ENCODE results near the gene MKKS.
A peak's percentile ranks its signal among the peaks of the same experiment; 100 is the strongest.
"Not testable (repeated sequence)": the region's sequence is repeated elsewhere in the genome, so short reads cannot be mapped to it uniquely, and the experiment has no call there.

MKKS gene

DNA sequence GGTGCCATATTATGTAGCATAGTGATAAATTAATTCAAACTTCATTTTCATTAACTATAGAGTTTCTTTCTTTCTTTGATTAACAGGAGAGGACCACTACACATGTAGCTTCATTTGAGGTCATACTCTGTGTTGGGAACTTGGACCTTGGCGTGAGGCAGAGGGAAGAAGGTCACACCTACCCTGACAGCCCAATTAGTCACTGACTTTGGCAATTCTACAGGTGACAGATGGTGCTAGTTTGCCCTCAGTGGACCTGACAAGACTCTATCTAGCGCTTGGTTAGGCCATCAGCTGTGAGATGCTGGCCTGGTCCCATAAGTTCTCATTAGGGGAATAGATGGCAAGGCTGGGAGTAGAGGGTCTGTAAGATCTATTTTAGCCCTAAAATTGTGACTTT, 15.2 kb upstream of the MKKS start:
- no peak for DNase-seq (ENCODE audit: low read depth)

DNA sequence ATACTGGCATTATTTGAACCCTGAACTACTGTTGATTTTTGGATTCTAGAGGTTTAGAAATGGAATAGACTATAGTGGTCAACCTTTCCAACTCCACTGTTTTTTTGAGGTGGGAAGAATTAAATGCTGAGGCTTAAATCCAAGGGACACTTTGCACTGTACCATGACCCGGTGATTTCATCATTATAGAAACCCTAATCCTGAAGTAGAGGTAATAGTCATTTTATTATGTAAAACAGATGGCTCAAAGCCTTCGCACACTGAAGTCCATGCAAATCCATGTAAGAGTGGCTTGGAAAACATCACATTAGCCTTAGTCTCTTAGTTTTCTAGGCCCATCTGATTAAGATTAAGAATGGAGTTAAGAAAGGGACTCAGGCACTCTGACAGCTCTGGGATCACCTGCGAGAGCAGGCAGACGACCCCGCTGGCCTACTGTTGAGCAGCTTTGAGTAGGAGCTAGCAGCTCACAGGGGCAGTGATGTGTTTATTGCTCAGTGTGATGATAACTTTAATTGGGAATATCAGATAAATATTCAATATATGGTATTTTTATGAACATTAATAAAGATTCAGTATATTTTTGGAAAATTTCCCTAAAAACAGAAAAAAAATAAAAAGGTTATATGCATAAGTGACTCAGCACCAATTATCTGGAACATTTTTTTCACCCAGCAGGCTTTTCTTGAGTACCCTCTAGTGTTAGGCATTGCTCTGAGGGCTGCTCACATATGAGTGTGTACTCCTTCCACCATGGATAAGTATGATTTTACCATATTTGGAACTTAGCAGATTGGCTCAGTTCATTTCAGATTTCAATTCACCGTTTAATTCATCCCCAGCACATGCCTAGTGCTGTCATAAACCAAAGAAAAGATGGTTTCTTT, 14.5 kb upstream of the MKKS start:
- DNase-seq (ENCODE audit: low read depth): peak; percentile 49

DNA sequence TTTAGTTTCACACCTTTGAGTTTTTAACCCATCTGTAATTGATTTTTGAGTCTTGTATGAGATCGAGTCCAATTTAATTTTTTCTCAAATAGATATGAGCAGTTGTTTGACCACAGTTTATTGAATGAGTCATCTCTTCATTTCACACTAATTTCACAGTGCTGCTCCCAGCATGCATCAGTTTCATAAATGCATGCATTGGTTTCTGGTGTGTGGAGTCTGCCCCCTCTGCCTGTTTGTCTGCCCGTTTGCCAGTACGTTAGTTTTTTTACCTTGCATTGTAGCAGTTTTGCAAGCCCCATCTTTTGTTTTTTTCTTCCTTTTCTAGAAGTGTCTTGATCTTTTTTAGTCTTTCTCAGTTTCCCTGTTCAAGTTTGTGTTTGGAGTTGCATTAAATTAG, 13.0 kb upstream of the MKKS start:
- DNase-seq (ENCODE audit: low read depth): peak; percentile 71

DNA sequence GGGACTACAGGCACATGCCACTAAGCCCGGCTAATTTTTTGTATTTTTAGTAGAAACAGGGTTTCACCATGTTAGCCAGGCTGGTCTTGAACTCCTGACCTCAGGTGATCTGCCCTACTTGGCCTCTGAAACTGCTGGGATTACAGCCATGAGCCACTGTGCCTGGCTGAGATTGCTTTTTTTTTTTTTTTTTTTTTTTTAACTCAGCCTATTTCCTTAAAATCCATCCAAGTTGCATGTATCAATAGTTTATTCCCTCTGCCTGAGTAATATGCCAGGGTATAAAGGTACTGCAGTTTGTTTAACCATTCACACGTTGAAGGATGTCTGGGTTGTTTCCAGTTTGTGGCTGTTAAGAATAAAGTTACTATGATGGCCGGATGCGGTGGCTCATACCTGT, 11.7 kb upstream of the MKKS start:
- DNase-seq (ENCODE audit: low read depth): no peak

DNA sequence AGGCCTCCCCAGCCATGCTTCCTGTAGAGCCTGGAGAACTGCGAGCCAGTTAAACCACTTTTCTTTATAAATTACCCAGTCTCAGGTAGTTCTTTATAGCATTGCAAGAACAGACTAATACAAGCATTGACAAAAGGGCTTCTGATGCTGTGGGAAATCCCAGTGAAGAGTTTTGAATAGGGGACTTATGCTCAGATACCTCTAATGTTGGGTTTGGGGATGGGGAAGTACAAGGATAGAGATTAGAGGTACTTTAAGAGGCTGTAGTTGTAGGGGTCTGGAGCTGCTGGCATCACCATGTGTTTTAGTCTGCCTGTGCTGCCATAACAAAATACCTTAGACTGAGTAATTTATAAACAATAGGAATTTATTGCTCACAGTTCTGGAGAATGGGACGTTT, 9.9 kb upstream of the MKKS start:
- DNase-seq (ENCODE audit: low read depth): no peak

DNA sequence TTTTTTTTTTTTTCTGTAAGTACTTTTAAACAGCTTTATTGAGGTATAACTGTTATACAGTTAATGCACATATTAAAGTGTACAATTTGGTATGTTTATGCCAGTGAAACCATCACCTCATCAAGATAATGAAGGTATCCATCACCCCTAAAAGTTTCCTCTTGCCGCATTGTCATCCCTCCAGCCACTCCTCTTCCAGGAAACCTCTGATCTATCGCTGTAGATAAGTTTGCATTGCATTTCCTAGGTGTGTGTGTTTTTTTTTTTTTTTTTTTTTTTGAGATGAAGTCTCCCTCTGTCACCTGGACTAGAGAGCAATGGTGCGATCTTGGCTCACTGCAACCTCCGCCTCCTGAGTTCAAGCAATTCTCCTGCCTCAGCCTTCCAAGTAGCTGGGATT, 4.2 kb upstream of the MKKS start:
- DNase-seq (ENCODE audit: low read depth): no peak

DNA sequence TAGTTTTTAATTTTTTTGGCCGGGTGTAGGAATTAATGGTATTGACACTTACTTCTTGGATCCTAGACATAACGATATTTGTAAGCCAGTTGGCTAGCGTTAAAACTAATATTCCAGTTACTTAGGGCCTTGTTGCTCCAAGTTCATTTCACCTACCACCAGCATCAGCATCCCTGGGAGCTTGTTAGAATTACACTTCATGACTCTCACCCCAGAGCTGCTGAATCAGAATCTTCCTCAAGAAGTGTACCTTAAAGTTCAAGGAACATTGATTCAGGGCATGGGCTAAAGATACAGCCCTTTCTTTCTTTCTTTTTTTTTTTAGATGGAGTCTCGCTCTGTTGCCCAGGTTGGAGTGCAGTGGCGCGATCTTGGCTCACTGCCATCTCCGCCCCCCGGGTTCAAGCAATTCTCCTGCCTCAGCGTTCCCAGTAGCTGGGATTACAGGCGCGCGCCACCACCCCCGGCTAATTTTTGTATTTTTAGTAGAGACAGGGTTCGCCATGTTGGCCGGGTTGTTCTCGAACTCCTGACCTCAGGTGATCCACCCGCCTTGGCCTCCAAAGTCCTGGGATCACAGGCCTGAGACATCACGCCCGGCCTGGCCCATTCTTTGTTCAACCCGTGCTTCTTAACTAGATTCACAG, 2.2 kb upstream of the MKKS start:
- DNase-seq (ENCODE audit: low read depth): no peak

DNA sequence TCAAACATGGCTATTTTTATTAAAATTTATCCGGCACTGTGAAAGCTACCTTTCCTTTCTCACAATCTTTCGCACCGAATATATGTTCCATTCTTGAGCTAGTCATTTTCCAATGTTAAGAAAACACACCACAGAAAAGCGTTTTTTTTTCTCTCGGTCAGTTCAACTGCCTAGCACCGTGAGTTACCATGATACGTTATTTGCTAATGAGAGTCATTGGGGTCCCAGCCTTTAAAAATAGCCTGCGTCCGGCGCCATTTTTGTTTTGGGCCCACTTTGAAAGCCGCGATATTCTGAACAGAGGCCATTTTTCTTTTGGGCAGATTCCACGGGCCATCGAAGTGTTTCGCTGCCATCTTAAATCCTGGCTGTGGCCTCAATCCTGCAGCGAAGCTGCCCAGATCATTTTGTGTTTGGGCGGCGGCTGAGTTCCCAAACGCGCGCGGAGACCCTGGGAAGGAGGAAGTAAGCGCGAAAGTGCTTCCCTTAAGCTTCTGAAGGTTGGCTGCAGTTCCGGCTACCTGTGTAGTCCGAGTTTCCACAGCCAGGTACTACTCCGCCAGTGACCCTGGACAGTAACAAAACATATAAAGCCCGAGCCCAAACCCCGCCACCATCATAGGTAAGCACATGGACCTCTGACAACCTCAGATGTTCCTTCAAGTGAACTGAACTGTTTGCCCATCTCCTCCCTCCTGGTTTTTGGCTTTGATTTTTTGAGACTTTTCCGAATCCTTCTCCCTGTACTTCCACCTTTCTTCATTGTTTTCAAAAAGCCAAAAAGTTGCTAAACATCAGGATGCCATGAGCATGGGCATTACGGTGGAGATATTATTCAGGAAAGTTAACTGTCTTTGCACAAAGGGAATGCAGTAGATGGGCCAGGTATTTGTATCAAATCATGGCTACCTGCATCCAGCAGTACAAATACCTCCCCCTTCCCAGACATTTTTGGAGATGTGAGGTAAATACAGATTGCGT, 1.1 kb upstream of the MKKS start, which contains the start of gene SLX4IP:
Gene SLX4IP, plus strand, starts transcription at position 474 of the 981 bp plus-strand sequence. CDS start 22,900 bp downstream, outside the sequence.
- DNase-seq (ENCODE audit: low read depth): peak; percentile 96

DNA sequence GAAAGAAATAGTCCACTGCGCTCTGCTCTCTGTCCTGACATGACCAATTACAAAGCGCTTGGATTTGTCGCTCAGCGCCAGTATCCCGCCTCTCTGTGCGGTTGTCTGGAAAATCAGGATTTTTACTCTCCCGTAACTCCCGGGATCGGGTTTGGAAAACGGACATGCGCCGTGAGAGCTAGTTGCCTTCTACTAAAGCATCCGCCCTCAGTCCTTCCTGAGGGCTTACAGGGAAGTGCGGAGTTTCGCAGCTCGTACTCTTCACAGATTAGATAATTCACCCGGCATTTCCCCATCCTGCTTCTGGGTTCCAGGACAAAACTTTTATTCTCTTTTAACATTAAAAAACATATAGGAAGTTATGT, 427 bp upstream of the MKKS start:
- DNase-seq (ENCODE audit: low read depth): peak; percentile 99

DNA sequence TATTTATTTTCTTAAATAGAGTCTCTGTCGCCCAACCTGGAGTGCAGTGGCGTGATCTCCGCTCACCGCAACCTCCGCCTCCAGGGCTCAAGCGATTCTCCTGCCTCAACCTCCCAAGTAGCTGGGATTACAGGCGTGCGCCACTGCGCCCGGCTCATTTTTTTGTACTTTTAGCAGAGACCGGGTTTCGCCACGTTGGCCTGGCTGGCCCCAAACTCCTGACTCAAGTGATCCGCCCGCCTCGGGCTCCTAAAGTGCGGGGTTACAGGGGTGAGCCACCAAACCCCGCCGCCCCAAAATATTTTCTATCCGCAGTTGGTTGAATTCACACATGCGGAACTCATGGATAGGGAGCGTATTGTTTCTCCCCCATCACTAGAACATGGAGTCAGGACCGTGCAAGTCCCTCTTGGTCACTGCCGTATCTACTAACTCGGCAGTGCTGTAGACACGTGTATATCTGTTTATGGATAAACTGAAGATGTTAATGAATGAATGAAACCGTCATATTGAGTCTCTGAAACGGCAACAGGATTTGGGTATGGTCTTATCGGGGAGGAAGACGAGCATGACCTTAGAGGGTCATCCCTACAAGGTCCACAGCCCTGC, 904 bp downstream of the MKKS start:
- DNase-seq (ENCODE audit: low read depth): peak; percentile 13

DNA sequence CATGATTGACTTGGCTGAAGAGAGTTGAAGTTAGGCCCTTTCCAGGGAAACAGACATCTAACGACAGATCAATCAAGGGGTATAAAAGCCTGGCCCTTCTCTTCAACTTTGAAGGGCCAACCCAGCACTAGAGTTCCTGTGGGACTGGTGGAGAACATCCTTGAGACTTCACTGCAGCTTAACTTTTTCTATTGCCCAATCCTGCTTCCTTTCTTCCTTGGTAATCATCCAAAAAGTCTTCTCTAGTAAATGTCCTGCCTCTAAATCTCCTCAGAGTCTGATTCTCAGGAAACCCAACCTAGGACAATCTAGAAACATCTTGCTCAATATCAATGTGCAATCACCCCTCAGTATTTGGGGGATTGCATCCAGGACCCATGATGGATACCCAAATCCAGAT, 1.9 kb downstream of the MKKS start:
- DNase-seq (ENCODE audit: low read depth): peak; percentile 46

DNA sequence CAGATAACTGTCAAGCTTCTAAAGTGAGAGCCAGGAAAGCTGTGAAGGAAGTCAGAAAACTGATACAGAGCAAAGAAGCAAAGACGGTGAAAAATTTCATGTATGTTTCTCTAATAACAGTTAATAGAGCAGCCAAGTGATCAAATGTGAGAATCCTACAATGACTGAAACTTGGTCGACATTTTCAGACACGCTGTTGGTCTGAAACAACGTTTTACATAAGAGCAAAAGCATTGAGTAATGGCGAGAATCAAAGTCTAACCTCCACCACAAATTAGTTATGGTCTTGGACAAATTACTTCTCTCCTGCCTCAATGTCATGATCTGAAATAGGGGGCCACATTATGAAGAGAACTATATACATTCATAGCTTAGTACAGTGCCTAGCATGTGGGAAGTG, 3.3 kb downstream of the MKKS start:
- no peak for DNase-seq (ENCODE audit: low read depth)

DNA sequence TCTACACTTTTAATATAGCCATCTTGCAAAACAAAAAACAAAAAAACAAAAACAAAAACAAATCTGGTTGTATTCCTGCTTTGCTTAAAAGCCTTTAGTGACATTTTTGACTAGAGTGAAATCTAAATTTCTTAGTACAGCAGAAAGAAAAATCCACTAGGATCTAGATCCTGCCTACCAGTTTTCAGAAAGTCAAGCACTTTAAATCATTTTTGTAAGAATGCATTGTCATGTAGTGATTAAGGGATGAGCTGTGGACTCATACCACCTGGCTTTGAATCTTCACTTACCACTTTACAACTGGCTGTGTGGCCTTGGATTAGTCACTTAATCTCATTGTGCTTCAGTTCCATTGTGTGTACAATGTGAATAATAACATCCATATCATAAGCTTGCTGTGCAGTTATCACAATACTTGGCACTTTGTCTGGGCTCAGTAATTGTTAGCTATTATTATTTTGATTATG, 4.0 kb downstream of the MKKS start:
- peak; percentile 15 for DNase-seq (ENCODE audit: low read depth)

DNA sequence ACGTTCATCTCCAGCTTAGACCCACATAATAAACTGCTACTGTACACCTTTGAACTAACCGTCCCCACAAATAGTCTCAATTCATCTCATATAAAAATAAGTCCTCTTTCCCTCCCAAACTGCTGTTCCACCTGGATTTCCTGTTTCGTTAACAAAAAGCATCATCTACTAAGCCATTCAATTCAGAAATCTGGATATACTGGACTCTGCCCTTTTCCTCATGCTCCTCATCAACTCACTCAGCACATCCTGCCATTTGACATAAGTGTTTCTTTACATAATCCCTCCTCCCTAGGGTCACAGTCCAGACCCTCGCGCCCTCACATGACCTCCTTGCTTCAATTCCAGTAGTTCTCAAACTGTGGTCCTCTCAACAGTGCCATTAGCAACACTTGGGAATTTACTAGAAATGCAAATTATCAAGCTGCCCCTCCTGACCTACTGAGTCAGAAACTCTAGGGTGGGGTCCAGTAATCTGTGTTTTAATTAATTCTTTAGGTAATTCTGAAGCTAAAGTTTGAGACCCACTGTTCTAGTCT, 4.5 kb downstream of the MKKS start:
- no peak for DNase-seq (ENCODE audit: low read depth)

DNA sequence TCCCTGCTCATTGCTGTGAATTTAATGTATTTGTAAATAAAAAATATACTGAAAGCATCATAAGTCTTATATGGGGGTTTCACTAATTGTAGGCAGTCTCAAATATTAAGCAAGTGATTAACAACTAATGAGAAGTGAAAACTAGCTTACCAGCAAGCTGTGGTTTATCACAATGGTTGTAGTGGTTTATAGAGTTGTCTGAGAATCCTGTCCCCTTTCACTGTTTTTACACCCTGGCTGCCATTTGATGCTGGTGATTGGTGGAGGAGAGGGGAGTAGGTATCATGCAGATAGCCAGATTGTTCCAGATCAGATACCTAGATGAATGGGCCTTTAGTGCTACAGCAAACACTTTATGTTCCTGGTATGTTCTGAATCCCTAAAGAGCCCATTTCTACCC, 6.0 kb downstream of the MKKS start:
- DNase-seq (ENCODE audit: low read depth): no peak

DNA sequence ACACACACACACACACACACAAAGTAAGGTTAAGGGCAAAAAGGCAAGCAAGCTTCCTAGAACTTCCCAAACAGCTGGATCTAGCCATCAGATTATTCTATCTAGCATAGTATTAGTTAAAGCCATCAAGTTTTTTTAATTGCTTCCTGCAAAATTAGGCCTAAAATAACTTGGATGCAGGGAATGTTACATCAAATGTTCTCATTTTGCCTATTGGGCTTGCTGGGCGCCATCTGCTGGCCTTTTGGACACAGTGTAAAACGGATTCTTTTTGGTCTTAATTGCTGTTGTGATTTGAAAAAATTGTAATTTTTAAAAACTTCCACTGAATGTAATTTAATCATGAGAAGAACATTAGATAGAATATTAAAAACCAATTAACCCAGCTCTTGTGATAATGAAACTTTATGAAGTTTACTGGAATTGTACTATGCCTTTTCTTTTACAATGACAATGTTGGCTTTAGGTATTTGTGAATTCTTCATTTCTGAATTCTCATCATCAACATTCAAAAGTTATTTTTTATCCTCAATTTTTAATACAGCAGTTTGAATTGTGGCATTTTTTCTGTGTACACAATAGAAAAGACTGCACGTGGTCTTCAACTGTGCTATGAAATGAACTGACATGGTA, 6.8 kb downstream of the MKKS start:
- DNase-seq (ENCODE audit: low read depth): peak; percentile 71

DNA sequence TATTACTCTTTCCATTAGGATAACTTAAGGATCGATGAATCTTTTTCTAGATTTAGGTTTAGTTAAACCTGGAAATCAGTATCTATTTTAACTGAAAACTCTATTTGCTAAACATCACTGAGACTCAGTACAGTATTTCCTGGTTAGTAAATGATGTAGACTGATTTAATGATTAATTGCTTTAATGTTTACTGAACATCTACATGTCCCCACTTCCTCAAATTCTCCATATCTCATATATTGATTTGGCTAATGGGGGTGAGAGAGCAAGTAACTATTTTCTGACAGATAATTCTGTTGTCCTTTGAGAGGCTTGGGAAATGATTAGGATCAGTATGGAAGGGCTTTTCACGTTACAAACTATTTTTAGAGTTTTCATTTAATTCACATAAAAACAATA, 10.3 kb downstream of the MKKS start:
- no peak for DNase-seq (ENCODE audit: low read depth)

DNA sequence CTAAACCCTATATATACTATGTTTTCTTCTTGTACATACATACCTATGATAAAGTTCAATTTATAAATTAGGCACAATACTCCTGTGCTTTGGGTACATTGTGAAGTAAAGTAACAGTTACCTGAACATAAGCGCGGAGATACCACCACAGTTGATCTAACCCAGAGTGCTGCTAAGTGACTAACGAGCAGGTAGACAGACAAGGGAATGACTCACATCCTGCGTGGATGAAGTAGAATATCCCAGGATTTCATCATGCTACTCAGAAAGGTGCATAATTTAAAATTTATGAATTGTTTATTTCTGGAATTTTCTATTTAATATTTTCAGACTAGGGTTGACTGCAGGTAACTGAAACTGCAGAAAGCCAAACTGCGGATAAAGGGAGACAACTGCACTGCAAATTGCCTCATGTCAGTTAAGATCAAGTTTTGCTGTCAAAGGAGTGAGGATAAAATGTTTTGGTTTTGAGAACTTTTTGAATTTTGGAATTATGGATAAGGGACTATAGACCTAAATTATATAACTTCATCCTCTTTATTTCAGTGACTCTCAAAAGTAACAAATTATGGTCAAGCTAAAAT, 14.4 kb downstream of the MKKS start:
- no peak for DNase-seq (ENCODE audit: low read depth)

DNA sequence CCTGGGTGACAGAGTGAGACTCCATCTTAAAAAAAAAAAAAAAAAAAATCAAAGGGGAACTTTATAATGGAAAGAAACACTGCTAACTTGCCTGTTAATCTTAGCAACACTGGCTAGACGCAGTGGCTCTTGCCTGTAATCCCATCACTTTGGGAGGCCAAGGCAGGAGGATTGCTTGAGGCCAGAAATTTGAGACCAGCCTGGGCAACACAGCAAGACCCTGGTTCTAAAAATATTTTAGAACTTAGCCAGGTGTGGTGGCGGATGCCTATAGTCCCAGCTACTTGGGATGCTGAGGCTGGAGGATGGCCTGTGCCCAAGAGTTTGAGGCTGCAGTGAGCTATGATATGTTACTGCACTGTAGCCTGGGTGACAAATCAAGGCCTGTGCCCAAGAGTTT, 16.8 kb downstream of the MKKS start:
- DNase-seq (ENCODE audit: low read depth): not testable (repeated sequence)

DNA sequence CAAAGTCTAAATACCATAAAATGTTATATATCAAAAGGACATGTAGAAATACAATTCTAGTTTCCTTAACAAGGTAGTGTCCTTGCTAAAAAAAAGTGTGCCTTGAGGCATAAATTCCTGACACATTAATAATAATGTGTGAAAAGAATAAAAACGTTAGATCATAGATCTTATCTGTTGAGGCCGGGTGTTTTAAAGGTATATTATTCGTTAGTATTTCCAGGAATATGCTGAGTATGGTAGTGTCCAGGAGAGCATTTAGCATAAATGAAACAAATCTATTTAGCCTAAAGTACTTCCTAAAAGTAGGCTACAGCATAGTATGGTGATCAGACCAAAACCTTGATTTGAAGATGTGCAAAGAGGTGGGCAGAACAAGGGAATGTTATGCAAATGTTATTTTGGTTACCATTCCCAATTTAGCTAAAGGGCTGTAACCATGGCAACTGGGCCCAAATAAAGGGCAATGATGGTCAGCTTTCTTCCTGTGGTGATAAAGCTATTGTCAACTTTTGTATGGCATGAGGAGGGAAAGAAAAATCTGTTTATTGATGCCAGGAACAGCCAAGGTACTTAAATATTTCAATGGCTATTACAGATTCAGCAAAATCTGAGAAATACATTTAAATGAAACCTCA, 18.9 kb downstream of the MKKS start:
- peak; percentile 48 for DNase-seq (ENCODE audit: low read depth)

All from EH (cell line).